ENCODE results near the gene MAX.
"Not testable (repeated sequence)": the region's sequence is repeated elsewhere in the genome, so short reads cannot be mapped to it uniquely, and the experiment has no call there.

- not testable (repeated sequence) for TF ChIP-seq POLR2A, POLR2AphosphoS5, EP300 (IDR thresholded peaks at IDR 0.05)
- TF ChIP-seq, protein P1, sequence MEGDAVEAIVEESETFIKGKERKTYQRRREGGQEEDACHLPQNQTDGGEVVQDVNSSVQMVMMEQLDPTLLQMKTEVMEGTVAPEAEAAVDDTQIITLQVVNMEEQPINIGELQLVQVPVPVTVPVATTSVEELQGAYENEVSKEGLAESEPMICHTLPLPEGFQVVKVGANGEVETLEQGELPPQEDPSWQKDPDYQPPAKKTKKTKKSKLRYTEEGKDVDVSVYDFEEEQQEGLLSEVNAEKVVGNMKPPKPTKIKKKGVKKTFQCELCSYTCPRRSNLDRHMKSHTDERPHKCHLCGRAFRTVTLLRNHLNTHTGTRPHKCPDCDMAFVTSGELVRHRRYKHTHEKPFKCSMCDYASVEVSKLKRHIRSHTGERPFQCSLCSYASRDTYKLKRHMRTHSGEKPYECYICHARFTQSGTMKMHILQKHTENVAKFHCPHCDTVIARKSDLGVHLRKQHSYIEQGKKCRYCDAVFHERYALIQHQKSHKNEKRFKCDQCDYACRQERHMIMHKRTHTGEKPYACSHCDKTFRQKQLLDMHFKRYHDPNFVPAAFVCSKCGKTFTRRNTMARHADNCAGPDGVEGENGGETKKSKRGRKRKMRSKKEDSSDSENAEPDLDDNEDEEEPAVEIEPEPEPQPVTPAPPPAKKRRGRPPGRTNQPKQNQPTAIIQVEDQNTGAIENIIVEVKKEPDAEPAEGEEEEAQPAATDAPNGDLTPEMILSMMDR (IDR thresholded peaks at IDR 0.05) = not testable (repeated sequence)
Measured at GRCh38 chr14:65031321-65031720, 71.0 kb downstream of the MAX start.

Measured in stomach (tissue), 4 donors.